PC-9 (cell line): Measurements from ENCODE around the gene KCNA5.

ENCODE experiments used
- CTCF ChIP-seq: fragments of 200-600 bp; sonication (generic); conservative IDR thresholded peaks from 2 replicates; pipeline ENCODE4 v1.6.1; 2017; ENCODE audit warnings: mixed run types, antibody characterized with exemption, mild to moderate bottlenecking, moderate library complexity
- EZH2 ChIP-seq: fragments of 200-600 bp; sonication (generic); IDR thresholded peaks from 2 replicates; pipeline ENCODE4 v1.8.0; 2017; ENCODE audit warnings: antibody characterized with exemption, low read depth

- TF ChIP-seq EZH2 = no peak
- TF ChIP-seq CTCF = no peak
Measured at GRCh38 chr12:5050542-5050941, 6.9 kb downstream of the KCNA5 start.
